OCI-LY7 (cell line): ENCODE data around the gene SAMM50. TPM values are rescaled to one million over a fixed set of nuclear protein-coding genes. Genes with fewer than 3 reads are reported as not detected.

Source experiments
- BruUV-seq: library from RNA; stranded (reverse); fragments of 400-500 nt; replicated peaks from 2 replicates; lab custom pipeline; 2021; lab: Mats Ljungman, UMichigan
- CTCF ChIA-PET: fragments of 300-600 bp; sonication (Branson Sonifier 250); formaldehyde crosslinking; loops from one replicate; lab custom pipeline; 2022; ENCODE audit warnings: antibody characterized with exemption; ENCODE audit not compliant: unreplicated experiment; lab: Charles Lee
- POLR2A ChIA-PET: fragments of 300-600 bp; sonication (Branson Sonifier 250); formaldehyde crosslinking; loops from one replicate; lab custom pipeline; 2022; ENCODE audit warnings: antibody characterized with exemption; lab: Charles Lee
- DNase-seq: peaks from one replicate; pipeline ENCODE4 v3.0.0-alpha.2; 2015; ENCODE audit warnings: low spot score
- H2AFZ ChIP-seq: fragments of 200-600 bp; sonication (generic), shearing (Covaris generic); 2 replicates; pipeline ENCODE4 v1.6.1; 2014; ENCODE audit warnings: mild to moderate bottlenecking, antibody characterized with exemption, low read length, moderate library complexity
- H3K27ac ChIP-seq: fragments of 200-600 bp; sonication (generic); 2 replicates; pipeline ENCODE4 v1.5.1; 2014; ENCODE audit warnings: mixed run types, low read depth, mild to moderate bottlenecking, moderate library complexity, low read length, inconsistent platforms; ENCODE audit not compliant: poor library complexity, severe bottlenecking
- H3K36me3 ChIP-seq: fragments of 200-600 bp; sonication (generic); 2 replicates; pipeline ENCODE4 v1.6.1; 2014; ENCODE audit warnings: mild to moderate bottlenecking, antibody characterized with exemption, low read length, moderate library complexity, mixed read lengths; ENCODE audit not compliant: insufficient read depth
- H3K4me1 ChIP-seq: fragments of 200-600 bp; sonication (generic); 2 replicates; pipeline ENCODE4 v1.5.1; 2014; ENCODE audit warnings: mild to moderate bottlenecking, low read length; ENCODE audit not compliant: insufficient read depth, poor library complexity, severe bottlenecking
- H3K4me2 ChIP-seq: fragments of 200-600 bp; sonication (generic); 2 replicates; pipeline ENCODE4 v1.6.1; 2014; ENCODE audit warnings: mild to moderate bottlenecking, low read length
- H3K4me3 ChIP-seq: fragments of 200-600 bp; sonication (generic); 2 replicates; pipeline ENCODE4 v1.5.1; 2014; ENCODE audit warnings: mild to moderate bottlenecking, low read depth, low read length; ENCODE audit not compliant: poor library complexity, severe bottlenecking
- H3K79me2 ChIP-seq: fragments of 200-600 bp; sonication (generic); 2 replicates; pipeline ENCODE4 v1.6.1; 2016; ENCODE audit warnings: low read depth, mild to moderate bottlenecking, low read length, moderate library complexity, mixed read lengths; ENCODE audit not compliant: insufficient read depth
- H3K9me2 ChIP-seq: fragments of 200-600 bp; sonication (generic); 2 replicates; pipeline ENCODE4 v1.6.1; 2016; ENCODE audit warnings: mild to moderate bottlenecking, low read length, mixed read lengths; ENCODE audit not compliant: insufficient read depth
- H3K9me3 ChIP-seq: fragments of 200-600 bp; sonication (generic); 2 replicates; pipeline ENCODE4 v1.6.1; 2014; ENCODE audit warnings: mild to moderate bottlenecking, mixed run types, low read length, mixed read lengths
- H4K20me1 ChIP-seq: fragments of 200-600 bp; sonication (generic); 2 replicates; pipeline ENCODE4 v1.6.1; 2014; ENCODE audit warnings: mild to moderate bottlenecking, antibody characterized with exemption, low read length, moderate library complexity, mixed read lengths; ENCODE audit not compliant: insufficient read depth
- CTCF ChIP-seq: fragments of 200-600 bp; sonication (generic); conservative IDR thresholded peaks from 2 replicates; pipeline ENCODE4 v1.5.1; 2014; ENCODE audit warnings: mild to moderate bottlenecking, antibody characterized with exemption, low read length, moderate library complexity, mixed read lengths
- EZH2phosphoT487 ChIP-seq: fragments of 200-600 bp; sonication (generic); IDR thresholded peaks from 2 replicates; pipeline ENCODE4 v1.6.1; 2018; ENCODE audit warnings: low read depth, borderline replicate concordance, mild to moderate bottlenecking, mixed run types, antibody characterized with exemption, low read length, moderate library complexity, mixed read lengths
- intact Hi-C: fragments of 100-400 bp; cut with micrococcal nuclease; formaldehyde crosslinking; loops from one replicate; pipeline ENCODE4 v1.10.0; 2022; ENCODE audit not compliant: unreplicated experiment
- total RNA-seq, 2 experiments: library from RNA; depleted of rRNA in 1 of 2; stranded (reverse); fragments of >200 nt in 1 of 2; shearing (Covaris generic) in 1 of 2; gene quantifications; 2 replicates each; pipeline ENCODE4 v1.2.3, GENCODE V29; 2014 to 2022

Gene SAMM50
- total RNA-seq, 2 experiments from 2014 or later, result 34.6 to 72.9 TPM

GRCh38 chr22:43990044-43990443, 34.8 kb downstream of the SAMM50 start:
- TF ChIP-seq EZH2phosphoT487 (no peak), CTCF (no peak)
- no TSS peak for BruUV-seq
- no peak for DNase-seq
- Histone ChIP-seq H2AFZ (no peak overlapping the region), H3K4me3 (no peak overlapping the region), H3K9me2 (no peaks in the 10 kb centered on the region), H3K4me2 (no peak overlapping the region), H3K27ac (no peak overlapping the region), H3K36me3 (peaks cover 92% of the 10 kb centered on the region), H3K4me1 (peaks cover 10% of the 10 kb centered on the region), H4K20me1 (no peaks in the 10 kb centered on the region), H3K9me3 (no peaks in the 10 kb centered on the region), H3K79me2 (no peaks in the 10 kb centered on the region)
- POLR2A ChIA-PET, result no interaction called here
- CTCF ChIA-PET, result no interaction called here
- intact Hi-C loops, result no loop called here

- POLR2A ChIA-PET, result no interaction called here
- no peak overlapping the region for H3K4me2 ChIP-seq
- no peak overlapping the region for H3K27ac ChIP-seq
- no peaks in the 10 kb centered on the region for H3K9me3 ChIP-seq
- DNase-seq, result no peak
- no TSS peak for BruUV-seq
- intact Hi-C loops, result no loop called here
- H4K20me1 ChIP-seq, result no peaks in the 10 kb centered on the region
- CTCF ChIA-PET, result no interaction called here
- no peak for TF ChIP-seq CTCF
- TF ChIP-seq EZH2phosphoT487, result no peak
- H3K9me2 ChIP-seq, result no peaks in the 10 kb centered on the region
- H3K4me1 ChIP-seq, result peaks cover 10% of the 10 kb centered on the region
- no peak overlapping the region for H3K4me3 ChIP-seq
- no peak overlapping the region for H2AFZ ChIP-seq
- no peaks in the 10 kb centered on the region for H3K79me2 ChIP-seq
- H3K36me3 ChIP-seq, result peaks cover 93% of the 10 kb centered on the region
Measured at GRCh38 chr22:43991316-43992020, 36.2 kb downstream of the SAMM50 start.

GRCh38 chr22:43992331-43992821, 37.1 kb downstream of the SAMM50 start:
- H3K36me3 ChIP-seq, result peaks cover 93% of the 10 kb centered on the region
- H4K20me1 ChIP-seq, result no peaks in the 10 kb centered on the region
- TF ChIP-seq CTCF (no peak), EZH2phosphoT487 (no peak)
- H3K4me2 ChIP-seq, result no peak overlapping the region
- POLR2A ChIA-PET, result no interaction called here
- BruUV-seq, result no TSS peak
- no peak overlapping the region for H3K4me3 ChIP-seq
- H2AFZ ChIP-seq, result no peak overlapping the region
- no peaks in the 10 kb centered on the region for H3K9me2 ChIP-seq
- DNase-seq, result no peak
- CTCF ChIA-PET, result interaction anchor here (0.6 kb wide), 1 partner anchor 76 kb away, joined by 3 read pairs; no protein-coding TSS in a partner anchor
- H3K4me1 ChIP-seq, result peaks cover 10% of the 10 kb centered on the region
- no peaks in the 10 kb centered on the region for H3K9me3 ChIP-seq
- no peak overlapping the region for H3K27ac ChIP-seq
- no peaks in the 10 kb centered on the region for H3K79me2 ChIP-seq
- intact Hi-C loops, result no loop called here
